H9 (cell line): ENCODE results near the gene LHPP. TPM values are rescaled to one million over a fixed set of nuclear protein-coding genes. Genes with fewer than 3 reads are reported as not detected.
A peak's percentile ranks its signal among the peaks of the same experiment; 100 is the strongest.

Experiments
- DNase-seq: peaks from one replicate; pipeline ENCODE4 v3.0.0-alpha.2; 2017
- H2AFZ ChIP-seq: one replicate; pipeline ENCODE4 v1.6.1; 2013; ENCODE audit warnings: mild to moderate bottlenecking, low read length, control low read depth, moderate library complexity
- H2AK5ac ChIP-seq: 2 replicates; pipeline ENCODE4 v1.6.1; 2013; ENCODE audit warnings: low read length, control low read depth, mixed read lengths; ENCODE audit not compliant: insufficient read length
- H2BK120ac ChIP-seq: one replicate; pipeline ENCODE4 v1.6.1; 2013; ENCODE audit warnings: low read depth, mild to moderate bottlenecking, low read length, control low read depth, inconsistent platforms; ENCODE audit not compliant: poor library complexity, severe bottlenecking
- H2BK12ac ChIP-seq: 2 replicates; pipeline ENCODE4 v1.6.1; 2013; ENCODE audit warnings: low read length, control low read depth, mixed read lengths, low read depth; ENCODE audit not compliant: insufficient read length
- H2BK15ac ChIP-seq: 2 replicates; pipeline ENCODE4 v1.6.1; 2013; ENCODE audit warnings: low read depth, low read length, control low read depth
- H2BK20ac ChIP-seq: one replicate; pipeline ENCODE4 v1.6.1; 2013; ENCODE audit warnings: low read depth, mild to moderate bottlenecking, low read length, control low read depth, inconsistent platforms; ENCODE audit not compliant: poor library complexity, severe bottlenecking
- H2BK5ac ChIP-seq: 2 replicates; pipeline ENCODE4 v1.6.1; 2013; ENCODE audit warnings: low read length, control low read depth, mixed read lengths; ENCODE audit not compliant: insufficient read length
- H3K14ac ChIP-seq: 2 replicates; pipeline ENCODE4 v1.6.1; 2013; ENCODE audit warnings: low read length, control low read depth; ENCODE audit not compliant: insufficient read depth
- H3K18ac ChIP-seq: 2 replicates; pipeline ENCODE4 v1.6.1; 2013; ENCODE audit warnings: low read depth, mild to moderate bottlenecking, mixed read lengths, low read length, control low read depth; ENCODE audit not compliant: insufficient read length
- H3K23ac ChIP-seq: 2 replicates; pipeline ENCODE4 v1.6.1; 2013; ENCODE audit warnings: low read length, control low read depth, mixed read lengths, low read depth; ENCODE audit not compliant: insufficient read length
- H3K23me2 ChIP-seq: 2 replicates; pipeline ENCODE4 v1.6.1; 2013; ENCODE audit warnings: low read depth, mild to moderate bottlenecking, mixed read lengths, low read length, control low read depth; ENCODE audit not compliant: insufficient read length, poor library complexity, severe bottlenecking
- H3K27ac ChIP-seq: 2 replicates; pipeline ENCODE4 v1.5.1; 2013; ENCODE audit warnings: low read length, control low read depth, mixed read lengths, low read depth; ENCODE audit not compliant: insufficient read length
- H3K27me3 ChIP-seq: 2 replicates; pipeline ENCODE4 v1.6.1; 2013; ENCODE audit warnings: low read length, control low read depth, inconsistent platforms; ENCODE audit not compliant: insufficient read depth
- H3K4ac ChIP-seq: 2 replicates; pipeline ENCODE4 v1.6.1; 2013; ENCODE audit warnings: low read depth, mild to moderate bottlenecking, control low read depth, inconsistent platforms, low read length, moderate library complexity
- H3K4me1 ChIP-seq: 2 replicates; pipeline ENCODE4 v1.6.1; 2013; ENCODE audit warnings: low read length, control low read depth, inconsistent platforms; ENCODE audit not compliant: insufficient read depth
- H3K4me2 ChIP-seq: 2 replicates; pipeline ENCODE4 v1.6.1; 2013; ENCODE audit warnings: low read length, control low read depth, mixed read lengths; ENCODE audit not compliant: insufficient read length, insufficient read depth
- H3K56ac ChIP-seq: 2 replicates; pipeline ENCODE4 v1.6.1; 2013; ENCODE audit warnings: low read depth, mild to moderate bottlenecking, mixed read lengths, low read length, control low read depth; ENCODE audit not compliant: insufficient read length
- H3K79me1 ChIP-seq: 2 replicates; pipeline ENCODE4 v1.6.1; 2013; ENCODE audit warnings: low read depth, mild to moderate bottlenecking, moderate library complexity, low read length, control low read depth, inconsistent platforms; ENCODE audit not compliant: insufficient read depth, poor library complexity, severe bottlenecking
- H3K79me2 ChIP-seq: 2 replicates; pipeline ENCODE4 v1.6.1; 2013; ENCODE audit warnings: low read length, control low read depth, inconsistent platforms; ENCODE audit not compliant: insufficient read depth
- H3K9ac ChIP-seq: 2 replicates; pipeline ENCODE4 v1.6.1; 2013; ENCODE audit warnings: low read length, control low read depth, mixed read lengths; ENCODE audit not compliant: insufficient read length; ENCODE audit errors: extremely low read depth
- H3K9me3 ChIP-seq: one replicate; pipeline ENCODE4 v1.6.1; 2013; ENCODE audit warnings: low read depth, low read length, inconsistent platforms; ENCODE audit not compliant: control insufficient read depth
- H3T11ph ChIP-seq: one replicate; pipeline ENCODE4 v1.6.1; 2013; ENCODE audit warnings: mild to moderate bottlenecking, low read length, control low read depth, inconsistent platforms
- H4K20me1 ChIP-seq: one replicate; pipeline ENCODE4 v1.6.1; 2013; ENCODE audit not compliant: control insufficient read depth, insufficient read length, insufficient read depth
- H4K5ac ChIP-seq: 2 replicates; pipeline ENCODE4 v1.6.1; 2013; ENCODE audit warnings: low read depth, mild to moderate bottlenecking, mixed read lengths, low read length, control low read depth; ENCODE audit not compliant: insufficient read length
- H4K8ac ChIP-seq: replicated peaks from 2 replicates; pipeline ENCODE4 v1.6.1; 2013; ENCODE audit warnings: low read length, control low read depth, mixed read lengths, low read depth; ENCODE audit not compliant: insufficient read length
- H4K91ac ChIP-seq: 2 replicates; pipeline ENCODE4 v1.6.1; 2013; ENCODE audit warnings: low read depth, mild to moderate bottlenecking, moderate library complexity, mixed read lengths, low read length, control low read depth; ENCODE audit not compliant: insufficient read length
- H3K27ac Mint-ChIP-seq, 3 experiments: 2 replicates in 2 of 3; 3 replicates in 1 of 3; pipeline ENCODE4 v1.8.0; 2020 to 2021; ENCODE audit warnings: mixed read lengths in 3 of 3, mild to moderate bottlenecking in 1 of 3, moderate library complexity in 1 of 3
- H3K27me3 Mint-ChIP-seq: 2 replicates; pipeline ENCODE4 v1.8.0; 2021; ENCODE audit warnings: low read depth, mild to moderate bottlenecking, moderate library complexity, mixed read lengths
- H3K36me3 Mint-ChIP-seq, 3 experiments: 2 replicates in 2 of 3; 3 replicates in 1 of 3; pipeline ENCODE4 v1.8.0; 2020 to 2021; ENCODE audit warnings: low read depth in 3 of 3, mixed read lengths in 3 of 3; ENCODE audit not compliant: insufficient read depth in 1 of 3
- H3K4me1 Mint-ChIP-seq, 2 experiments: 2 replicates each; pipeline ENCODE4 v1.8.0; 2020; ENCODE audit warnings: mixed read lengths in 2 of 2
- H3K4me3 Mint-ChIP-seq, 2 experiments: 2 replicates in 1 of 2; 3 replicates in 1 of 2; pipeline ENCODE4 v1.8.0; 2020 to 2021; ENCODE audit warnings: mild to moderate bottlenecking in 2 of 2, mixed read lengths in 2 of 2, moderate library complexity in 1 of 2
- H3K9me3 Mint-ChIP-seq, 2 experiments: 2 replicates in 1 of 2; 3 replicates in 1 of 2; pipeline ENCODE4 v1.8.0; 2020; ENCODE audit warnings: mild to moderate bottlenecking in 2 of 2, mixed read lengths in 2 of 2, moderate library complexity in 1 of 2
- WGBS: extraction: QIAGEN DNeasy Blood & Tissue Kit; methylation state at CpG from one replicate; pipeline ENCODE4 v1.1.7; 2013; ENCODE audit warnings: missing lambda C conversion rate, low lambda C conversion rate, mixed read lengths; ENCODE audit not compliant: insufficient read length; ENCODE audit errors: extremely low coverage; 5-methylcytosine and 5-hydroxymethylcytosine counted together
- total RNA-seq: library from RNA; stranded (reverse); gene quantifications from 2 replicates; pipeline ENCODE4 v1.2.1, GENCODE V29; 2021
- TF ChIP-seq, protein P1 (sequence below): fragments of 200-600 bp; sonication (generic); conservative IDR thresholded peaks from 3 replicates; pipeline ENCODE4 v1.8.0; 2021; ENCODE audit warnings: antibody characterized with exemption, mild to moderate bottlenecking

Gene LHPP
- total RNA-seq, 1 experiment from 2014 or later, result 29.6 TPM

DNA sequence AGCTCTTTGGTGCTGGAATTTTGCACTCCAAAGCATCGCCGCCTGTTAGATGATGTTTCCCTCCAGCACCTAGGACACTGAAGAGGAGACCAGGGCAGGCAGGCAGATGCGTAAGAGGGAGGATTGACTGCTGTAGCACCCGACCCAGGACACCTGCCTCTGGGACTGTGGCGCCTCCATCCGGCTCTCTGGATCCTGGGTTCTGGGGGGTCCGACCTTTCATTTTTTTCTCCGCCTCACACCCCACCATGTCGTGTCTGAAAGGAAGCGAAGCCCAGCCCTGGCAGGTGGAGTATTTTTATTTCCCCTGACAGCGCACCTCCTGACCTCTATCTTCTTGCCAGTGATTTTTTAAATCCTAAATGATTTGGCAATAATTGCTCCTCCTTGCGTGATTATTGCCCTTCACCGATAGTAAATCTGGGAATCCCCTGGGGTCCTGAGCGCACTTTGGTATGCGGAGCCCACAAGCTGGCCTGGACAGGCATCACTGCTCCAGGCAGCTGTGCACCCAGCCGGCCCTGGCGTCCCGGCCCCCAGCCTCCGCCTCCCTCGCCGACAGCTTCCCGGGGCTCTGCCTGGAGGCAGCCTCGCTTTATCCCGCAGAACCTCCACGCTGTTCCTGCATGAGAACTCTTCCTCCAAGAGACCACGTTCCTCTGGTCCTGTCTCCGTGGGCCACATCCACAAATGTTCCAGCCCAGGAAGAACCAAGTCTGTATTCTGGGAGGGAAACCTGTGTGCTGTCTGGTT lies 48.4 kb downstream of the LHPP start:
- Histone ChIP-seq H3K79me1 (no peaks in the 10 kb centered on the region), H3K56ac (no peak overlapping the region), H3K27ac (no peak overlapping the region), H3K4ac (no peak overlapping the region), H4K91ac (no peak overlapping the region), H2BK15ac (no peak overlapping the region), H4K5ac (no peak overlapping the region), H3K9ac (no peak overlapping the region), H3T11ph (no peak overlapping the region), H2AFZ (no peak overlapping the region), H2AK5ac (no peak overlapping the region), H3K4me2 (no peak overlapping the region), H2BK20ac (no peak overlapping the region), H3K9me3 (no peaks in the 10 kb centered on the region), H4K20me1 (no peaks in the 10 kb centered on the region), H2BK120ac (no peak overlapping the region), H3K18ac (no peak overlapping the region), H3K4me1 (no peaks in the 10 kb centered on the region), H3K23me2 (no peaks in the 10 kb centered on the region), H2BK12ac (no peak overlapping the region), H3K27me3 (no peaks in the 10 kb centered on the region), H3K79me2 (no peaks in the 10 kb centered on the region), H3K23ac (no peak overlapping the region), H3K14ac (no peak overlapping the region), H2BK5ac (no peak overlapping the region), H4K8ac (no peak overlapping the region)
- no CpG with 5 or more reads among the region's 27 CpGs for WGBS
- peaks cover 0 to 6% (median 0%) of the 10 kb centered on the region in 3 experiments; a peak in 4 of 7 replicates for H3K36me3 Mint-ChIP-seq
- H3K4me1 Mint-ChIP-seq, result peaks cover 6 to 13% of the 10 kb centered on the region in 2 experiments; a peak in 3 of 4 replicates
- no peaks in the 10 kb centered on the region for H3K9me3 Mint-ChIP-seq
- no peak for DNase-seq
- no peak overlapping the region for H3K4me3 Mint-ChIP-seq
- TF ChIP-seq, protein P1, sequence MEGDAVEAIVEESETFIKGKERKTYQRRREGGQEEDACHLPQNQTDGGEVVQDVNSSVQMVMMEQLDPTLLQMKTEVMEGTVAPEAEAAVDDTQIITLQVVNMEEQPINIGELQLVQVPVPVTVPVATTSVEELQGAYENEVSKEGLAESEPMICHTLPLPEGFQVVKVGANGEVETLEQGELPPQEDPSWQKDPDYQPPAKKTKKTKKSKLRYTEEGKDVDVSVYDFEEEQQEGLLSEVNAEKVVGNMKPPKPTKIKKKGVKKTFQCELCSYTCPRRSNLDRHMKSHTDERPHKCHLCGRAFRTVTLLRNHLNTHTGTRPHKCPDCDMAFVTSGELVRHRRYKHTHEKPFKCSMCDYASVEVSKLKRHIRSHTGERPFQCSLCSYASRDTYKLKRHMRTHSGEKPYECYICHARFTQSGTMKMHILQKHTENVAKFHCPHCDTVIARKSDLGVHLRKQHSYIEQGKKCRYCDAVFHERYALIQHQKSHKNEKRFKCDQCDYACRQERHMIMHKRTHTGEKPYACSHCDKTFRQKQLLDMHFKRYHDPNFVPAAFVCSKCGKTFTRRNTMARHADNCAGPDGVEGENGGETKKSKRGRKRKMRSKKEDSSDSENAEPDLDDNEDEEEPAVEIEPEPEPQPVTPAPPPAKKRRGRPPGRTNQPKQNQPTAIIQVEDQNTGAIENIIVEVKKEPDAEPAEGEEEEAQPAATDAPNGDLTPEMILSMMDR, result no peak
- peaks cover 3% of the 10 kb centered on the region for H3K27me3 Mint-ChIP-seq
- peak overlapping the region in 1 of 3 experiments; percentile 63; a peak in 2 of 7 replicates for H3K27ac Mint-ChIP-seq
